Activated CD8-positive, alpha-beta memory T cell treated with anti-CD3 and anti-CD28 coated beads for 1 hour (primary cell): ENCODE measurements around the gene DISP2.

ENCODE experiments used
- DNase-seq, 2 donors: peaks; one replicate each; pipeline ENCODE4 v3.0.0-alpha.2; 2020; ENCODE audit warnings: low read depth in 1 of 2; ENCODE audit errors: extremely low read depth in 1 of 2

Gene DISP2, protein sequence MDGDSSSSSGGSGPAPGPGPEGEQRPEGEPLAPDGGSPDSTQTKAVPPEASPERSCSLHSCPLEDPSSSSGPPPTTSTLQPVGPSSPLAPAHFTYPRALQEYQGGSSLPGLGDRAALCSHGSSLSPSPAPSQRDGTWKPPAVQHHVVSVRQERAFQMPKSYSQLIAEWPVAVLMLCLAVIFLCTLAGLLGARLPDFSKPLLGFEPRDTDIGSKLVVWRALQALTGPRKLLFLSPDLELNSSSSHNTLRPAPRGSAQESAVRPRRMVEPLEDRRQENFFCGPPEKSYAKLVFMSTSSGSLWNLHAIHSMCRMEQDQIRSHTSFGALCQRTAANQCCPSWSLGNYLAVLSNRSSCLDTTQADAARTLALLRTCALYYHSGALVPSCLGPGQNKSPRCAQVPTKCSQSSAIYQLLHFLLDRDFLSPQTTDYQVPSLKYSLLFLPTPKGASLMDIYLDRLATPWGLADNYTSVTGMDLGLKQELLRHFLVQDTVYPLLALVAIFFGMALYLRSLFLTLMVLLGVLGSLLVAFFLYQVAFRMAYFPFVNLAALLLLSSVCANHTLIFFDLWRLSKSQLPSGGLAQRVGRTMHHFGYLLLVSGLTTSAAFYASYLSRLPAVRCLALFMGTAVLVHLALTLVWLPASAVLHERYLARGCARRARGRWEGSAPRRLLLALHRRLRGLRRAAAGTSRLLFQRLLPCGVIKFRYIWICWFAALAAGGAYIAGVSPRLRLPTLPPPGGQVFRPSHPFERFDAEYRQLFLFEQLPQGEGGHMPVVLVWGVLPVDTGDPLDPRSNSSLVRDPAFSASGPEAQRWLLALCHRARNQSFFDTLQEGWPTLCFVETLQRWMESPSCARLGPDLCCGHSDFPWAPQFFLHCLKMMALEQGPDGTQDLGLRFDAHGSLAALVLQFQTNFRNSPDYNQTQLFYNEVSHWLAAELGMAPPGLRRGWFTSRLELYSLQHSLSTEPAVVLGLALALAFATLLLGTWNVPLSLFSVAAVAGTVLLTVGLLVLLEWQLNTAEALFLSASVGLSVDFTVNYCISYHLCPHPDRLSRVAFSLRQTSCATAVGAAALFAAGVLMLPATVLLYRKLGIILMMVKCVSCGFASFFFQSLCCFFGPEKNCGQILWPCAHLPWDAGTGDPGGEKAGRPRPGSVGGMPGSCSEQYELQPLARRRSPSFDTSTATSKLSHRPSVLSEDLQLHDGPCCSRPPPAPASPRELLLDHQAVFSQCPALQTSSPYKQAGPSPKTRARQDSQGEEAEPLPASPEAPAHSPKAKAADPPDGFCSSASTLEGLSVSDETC (N-terminal part only)

GRCh38 chr15:40357723-40358470 lies at the start of gene DISP2:
TSS of gene DISP2 (plus strand) at chr15:40358219. CDS start at chr15:40358322, 103 bp downstream.
- peak; percentile 66 to 83 for DNase-seq

GRCh38 chr15:40309344-40309862 lies 48.6 kb upstream of the DISP2 start:
- DNase-seq: no peak

DNA sequence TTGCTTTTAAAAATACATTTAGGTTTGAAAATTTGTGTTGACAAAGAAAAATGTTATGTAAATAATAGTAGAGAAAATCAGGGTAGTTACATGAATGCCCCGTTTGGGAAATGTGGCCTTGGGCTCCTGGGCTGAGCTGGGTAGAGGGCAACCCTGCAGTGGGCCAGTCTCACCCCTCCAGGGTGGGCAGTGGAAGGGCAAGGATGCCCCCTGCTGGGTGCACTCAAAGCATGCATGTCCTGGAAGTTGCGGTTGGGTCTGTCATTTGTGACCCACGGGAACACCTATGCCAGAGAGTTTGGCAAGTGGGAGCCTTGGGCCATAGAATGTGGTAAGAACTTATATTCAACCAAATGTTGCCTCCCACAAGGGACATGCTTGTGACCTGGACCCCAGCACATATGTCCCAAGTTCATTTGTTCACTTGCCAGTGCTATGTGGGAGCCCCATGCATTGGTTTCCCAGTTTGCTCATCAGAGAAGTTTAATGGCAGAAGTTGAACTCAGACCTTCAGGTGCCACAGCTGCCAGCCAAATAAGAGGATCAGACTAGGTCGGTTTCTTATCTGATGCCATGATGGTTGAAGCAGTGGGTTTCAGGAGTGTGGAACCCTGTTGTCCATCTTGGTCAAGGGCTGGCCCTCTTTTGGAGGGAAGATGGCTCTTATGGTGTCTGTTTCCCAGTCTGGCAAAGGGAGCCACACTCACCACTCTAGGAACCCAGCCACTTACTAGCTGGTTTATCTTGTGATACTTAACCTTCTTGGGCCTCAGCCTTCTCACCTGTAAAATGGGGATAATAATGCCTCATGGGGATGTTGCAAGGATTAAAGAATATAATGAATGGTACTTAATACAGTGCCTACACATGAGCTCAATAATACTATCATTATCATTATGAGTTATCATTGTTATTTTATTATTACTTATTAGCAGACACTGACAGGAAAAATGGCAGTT lies 47.7 kb upstream of the DISP2 start:
- DNase-seq: peak in 1 of 2 donors; percentile 45

DNA sequence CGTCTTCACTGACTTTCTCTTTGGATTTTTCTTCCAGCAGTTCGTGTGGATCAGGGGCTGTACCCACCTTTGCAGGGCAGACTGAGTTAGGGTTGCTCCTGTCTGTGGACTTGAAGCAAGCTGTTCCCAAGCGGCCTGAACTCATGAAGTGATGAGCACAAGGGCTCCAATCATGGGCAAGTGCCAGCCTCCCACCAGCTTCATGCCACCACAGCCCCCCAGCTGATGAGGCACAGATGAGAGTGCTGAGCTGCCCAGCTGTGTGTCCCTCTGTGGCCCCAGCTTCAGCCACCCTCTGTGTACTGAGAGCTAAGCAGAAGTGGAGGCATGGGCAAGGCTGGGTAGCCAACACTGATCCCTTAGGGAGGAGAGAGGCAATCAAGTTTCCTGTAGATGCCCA lies 47.0 kb upstream of the DISP2 start:
- no peak for DNase-seq

DNA sequence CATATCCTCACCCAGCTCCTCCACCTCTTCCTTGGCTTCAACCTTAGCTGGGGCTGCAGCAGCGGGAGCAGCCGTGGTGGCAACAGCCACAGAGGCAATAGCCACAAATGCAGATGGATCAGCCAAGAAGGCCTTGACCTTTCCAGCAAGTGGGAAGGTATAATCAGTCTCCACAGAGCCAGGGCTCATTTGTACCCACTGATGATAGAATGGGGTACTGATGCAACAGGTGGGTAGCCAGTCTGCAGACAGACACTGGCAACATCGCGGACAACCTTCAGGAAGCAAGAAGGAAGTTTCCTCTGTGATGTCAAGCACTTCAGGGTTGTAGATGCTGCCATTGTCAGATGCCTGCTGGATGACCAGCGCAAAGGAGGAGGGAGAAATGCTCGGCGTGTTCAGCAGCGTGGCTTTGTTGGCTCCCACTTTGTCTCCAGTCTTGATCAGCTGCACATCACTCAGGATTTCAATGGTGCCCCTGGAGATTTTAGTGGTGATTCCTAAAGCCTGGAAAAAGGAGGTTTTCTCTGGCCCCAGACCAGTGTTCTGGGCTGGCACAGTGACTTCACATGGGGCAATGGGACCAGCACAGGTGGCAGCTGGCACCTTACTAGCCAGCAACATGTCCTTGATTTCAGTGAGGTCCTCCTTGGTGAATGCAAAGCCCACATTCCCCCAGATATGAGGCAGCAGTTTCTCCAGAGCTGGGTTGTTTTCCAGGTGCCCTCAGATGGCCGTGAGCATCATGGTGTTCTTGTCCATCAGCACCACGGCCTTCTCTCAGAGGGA lies 45.5 kb upstream of the DISP2 start:
- no peak for DNase-seq

GRCh38 chr15:40313531-40314398 lies 44.3 kb upstream of the DISP2 start:
- DNase-seq: no peak

GRCh38 chr15:40314723-40315276 lies 43.2 kb upstream of the DISP2 start:
- no peak for DNase-seq

DNA sequence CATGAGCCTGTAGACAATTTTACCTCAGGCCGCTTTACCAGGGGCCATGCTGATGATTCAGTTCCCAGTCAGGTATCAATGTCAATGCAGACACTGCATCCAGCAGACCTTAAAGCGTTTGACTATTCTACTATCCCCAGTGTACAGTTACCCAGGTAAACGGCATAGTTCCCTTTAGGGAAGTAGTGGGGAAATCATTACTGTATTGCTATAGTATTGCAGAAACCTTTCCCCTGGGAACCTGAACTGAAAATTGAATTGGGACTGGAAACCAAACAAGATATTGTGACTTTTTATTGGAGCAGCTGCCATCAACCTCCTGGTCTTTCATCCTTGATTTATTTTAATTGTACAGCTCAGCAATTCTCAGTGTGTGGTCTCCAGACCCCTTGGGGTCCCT lies 41.1 kb upstream of the DISP2 start:
- DNase-seq: no peak

GRCh38 chr15:40317580-40317979 lies 40.4 kb upstream of the DISP2 start:
- DNase-seq: no peak

DNA sequence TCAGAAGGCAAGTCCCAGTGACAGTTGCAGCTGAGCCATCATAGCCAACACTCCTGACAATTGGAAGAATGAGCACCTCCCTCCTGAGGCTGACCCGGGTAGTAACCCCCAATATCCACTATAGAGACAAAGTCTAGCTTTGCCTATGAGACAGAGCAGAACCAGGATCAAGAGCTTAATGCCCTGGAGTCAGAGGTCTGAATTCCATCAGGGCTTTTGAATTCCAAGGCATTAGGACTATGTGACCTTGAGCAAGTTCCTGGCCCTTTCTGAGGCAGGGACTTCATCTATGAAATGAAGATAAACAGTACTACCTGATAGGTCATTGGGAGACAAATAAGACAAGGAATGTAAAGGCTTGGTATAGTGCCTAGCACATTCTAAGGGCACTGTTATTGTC lies 37.6 kb upstream of the DISP2 start:
- DNase-seq: no peak

GRCh38 chr15:40320931-40321371 lies 37.1 kb upstream of the DISP2 start:
- no peak for DNase-seq

- DNase-seq: no peak
Observed at GRCh38 chr15:40322531-40323238, 35.3 kb upstream of the DISP2 start.

- peak; percentile 75 to 84 for DNase-seq
Observed at GRCh38 chr15:40323239-40323952, 34.6 kb upstream of the DISP2 start, which contains the start of gene INAFM2. TSS of gene INAFM2 (plus strand) at chr15:40323692. CDS start at chr15:40324056, 364 bp downstream.

- no peak for DNase-seq
Observed at GRCh38 chr15:40323953-40324937, 33.8 kb upstream of the DISP2 start.
